ENCODE results near the gene ARHGAP27. TPM values are rescaled to one million over a fixed set of nuclear protein-coding genes. Genes with fewer than 3 reads are reported as not detected.

The ARHGAP27 gene
- total and polyA plus RNA-seq, 9 of the 15 experiments (the other 6 are each of a cell fraction or from before 2014, with no cell fraction given), result 0.04 to 4.6 (median 2.1) TPM

GRCh38 chr17:45353043-45353442 lies 79.6 kb downstream of the ARHGAP27 start (continued):
- TF ChIP-seq JUND (IDR thresholded peaks at IDR 0.05; ENCODE audit: borderline replicate concordance, low read depth, low read length), result peak; percentile 87
- TF ChIP-seq JUND (tag; IDR thresholded peaks at IDR 0.05; ENCODE audit: borderline replicate concordance, low read depth, low read length), result peak; percentile 76; the same call in 2 of the 3 replicates
- no peak for TF ChIP-seq NFXL1 (CRISPR knock-in tag; IDR thresholded peaks at IDR 0.05)
- TF ChIP-seq BCL6 (CRISPR knock-in tag; IDR thresholded peaks at IDR 0.05), result no peak
- TF ChIP-seq SPI1 (IDR thresholded peaks at IDR 0.05; ENCODE audit: borderline replicate concordance, low read depth, low read length), result peak; percentile 50; the same call in 1 of the 2 replicates
- peak; percentile 79 for TF ChIP-seq L3MBTL2 (IDR thresholded peaks at IDR 0.05)
- TF ChIP-seq HDAC2 (IDR thresholded peaks at IDR 0.05), result 0 out of 2 replicates have a peak, but pooled peaks have one; percentile 18
- TF ChIP-seq SMARCE1 (IDR thresholded peaks at IDR 0.05), result peak; percentile 59; the same call in 1 of the 2 replicates
- TF ChIP-seq SOX6 (IDR thresholded peaks at IDR 0.05), result peak; percentile 82; the same call in 1 of the 2 replicates
- TF ChIP-seq VEZF1 (CRISPR knock-in tag; IDR thresholded peaks at IDR 0.05), result no peak
- peak in 1 of 2 experiments; percentile 28 for TF ChIP-seq E2F6 (IDR thresholded peaks at IDR 0.05; ENCODE audit: borderline replicate concordance in 1 of 2, extremely low read depth in 1 of 2, insufficient read depth in 1 of 2, insufficient read length in 1 of 2, low read depth in 1 of 2, low read length in 1 of 2, poor library complexity in 1 of 2, severe bottlenecking in 1 of 2)
- TF ChIP-seq, protein P1, sequence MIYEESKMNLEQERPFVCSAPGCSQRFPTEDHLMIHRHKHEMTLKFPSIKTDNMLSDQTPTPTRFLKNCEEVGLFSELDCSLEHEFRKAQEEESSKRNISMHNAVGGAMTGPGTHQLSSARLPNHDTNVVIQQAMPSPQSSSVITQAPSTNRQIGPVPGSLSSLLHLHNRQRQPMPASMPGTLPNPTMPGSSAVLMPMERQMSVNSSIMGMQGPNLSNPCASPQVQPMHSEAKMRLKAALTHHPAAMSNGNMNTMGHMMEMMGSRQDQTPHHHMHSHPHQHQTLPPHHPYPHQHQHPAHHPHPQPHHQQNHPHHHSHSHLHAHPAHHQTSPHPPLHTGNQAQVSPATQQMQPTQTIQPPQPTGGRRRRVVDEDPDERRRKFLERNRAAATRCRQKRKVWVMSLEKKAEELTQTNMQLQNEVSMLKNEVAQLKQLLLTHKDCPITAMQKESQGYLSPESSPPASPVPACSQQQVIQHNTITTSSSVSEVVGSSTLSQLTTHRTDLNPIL (CRISPR knock-in tag; IDR thresholded peaks at IDR 0.05), result no peak
- peak; percentile 37; the same call in 1 of the 2 replicates for TF ChIP-seq ARID1B (IDR thresholded peaks at IDR 0.05)
- no peak for TF ChIP-seq NFE2 (IDR thresholded peaks at IDR 0.05; ENCODE audit: low read depth)
- TF ChIP-seq ZNF146 (CRISPR knock-in tag; IDR thresholded peaks at IDR 0.05; ENCODE audit: unreplicated experiment), result peak; percentile 66
- TF ChIP-seq ATF3 (IDR thresholded peaks at IDR 0.05), result peak; percentile 83
- TF ChIP-seq ATF3 (CRISPR knock-in tag; conservative IDR thresholded peaks at IDR 0.05), result no peak
- no peak for TF ChIP-seq CCAR2 (IDR thresholded peaks at IDR 0.05; ENCODE audit: low read depth, low read length)
- peak; percentile 79 for TF ChIP-seq JUN (IDR thresholded peaks at IDR 0.05; ENCODE audit: borderline replicate concordance, low read depth, low read length)
- no peak for TF ChIP-seq JUN (CRISPR knock-in tag; IDR thresholded peaks at IDR 0.05; ENCODE audit: borderline replicate concordance)
- no peak for TF ChIP-seq POLR2G (IDR thresholded peaks at IDR 0.05; ENCODE audit: low read depth, low read length)
- TF ChIP-seq FOXK1 (CRISPR knock-in tag; IDR thresholded peaks at IDR 0.05; ENCODE audit: borderline replicate concordance), result no peak
- TF ChIP-seq TGIF2 (CRISPR knock-in tag; IDR thresholded peaks at IDR 0.05), result no peak
- TF ChIP-seq GTF2A2 (tag; IDR thresholded peaks at IDR 0.05), result no peak
- TF ChIP-seq, protein P2, sequence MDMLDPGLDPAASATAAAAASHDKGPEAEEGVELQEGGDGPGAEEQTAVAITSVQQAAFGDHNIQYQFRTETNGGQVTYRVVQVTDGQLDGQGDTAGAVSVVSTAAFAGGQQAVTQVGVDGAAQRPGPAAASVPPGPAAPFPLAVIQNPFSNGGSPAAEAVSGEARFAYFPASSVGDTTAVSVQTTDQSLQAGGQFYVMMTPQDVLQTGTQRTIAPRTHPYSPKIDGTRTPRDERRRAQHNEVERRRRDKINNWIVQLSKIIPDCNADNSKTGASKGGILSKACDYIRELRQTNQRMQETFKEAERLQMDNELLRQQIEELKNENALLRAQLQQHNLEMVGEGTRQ (CRISPR knock-in tag; IDR thresholded peaks at IDR 0.05), result peak; percentile 90
